ENCODE data around the gene NRG3. TPM values are rescaled to one million over a fixed set of nuclear protein-coding genes. Genes with fewer than 3 reads are reported as not detected.

Gene NRG3
- total RNA-seq, 2 experiments from 2014 or later = not detected

GRCh38 chr10:82288461-82288881 lies 413.5 kb downstream of the NRG3 start:
- BruUV-seq (replicated peaks) = no TSS peak
- intact Hi-C loops (cut with micrococcal nuclease; ENCODE audit: unreplicated experiment) = no loop called here
- H3K4me2 ChIP-seq (ENCODE audit: low read length) = no peak overlapping the region
- no peak overlapping the region for H2AFZ ChIP-seq (ENCODE audit: low read length)
- H3K4me3 ChIP-seq (ENCODE audit: low read depth, low read length, poor library complexity, severe bottlenecking) = no peak overlapping the region
- no peaks in the 10 kb centered on the region for H3K9me2 ChIP-seq (ENCODE audit: insufficient read depth, low read length)
- no peak for TF ChIP-seq CTCF (conservative IDR thresholded peaks at IDR 0.05; ENCODE audit: low read length)
- no peak for TF ChIP-seq EZH2phosphoT487 (IDR thresholded peaks at IDR 0.05; ENCODE audit: borderline replicate concordance, low read depth, low read length)
- peaks cover 4% of the 10 kb centered on the region for H3K4me1 ChIP-seq (ENCODE audit: insufficient read depth, low read length, poor library complexity, severe bottlenecking)
- DNase-seq (ENCODE audit: low spot score) = no peak
- no peak overlapping the region for H3K27ac ChIP-seq (ENCODE audit: low read depth, low read length, poor library complexity, severe bottlenecking)
- CTCF ChIA-PET (ENCODE audit: unreplicated experiment) = no interaction called here
- POLR2A ChIA-PET = no interaction called here
- no peaks in the 10 kb centered on the region for H4K20me1 ChIP-seq (ENCODE audit: insufficient read depth, low read length)
- H3K36me3 ChIP-seq (ENCODE audit: insufficient read depth, low read length) = no peaks in the 10 kb centered on the region
- H3K79me2 ChIP-seq (ENCODE audit: insufficient read depth, low read depth, low read length) = no peaks in the 10 kb centered on the region
- H3K9me3 ChIP-seq (ENCODE audit: low read length) = no peaks in the 10 kb centered on the region

- Histone ChIP-seq H3K27ac (ENCODE audit: low read depth, low read length, poor library complexity, severe bottlenecking) (no peak overlapping the region), H3K79me2 (ENCODE audit: insufficient read depth, low read depth, low read length) (no peaks in the 10 kb centered on the region), H2AFZ (ENCODE audit: low read length) (no peak overlapping the region), H3K9me2 (ENCODE audit: insufficient read depth, low read length) (no peaks in the 10 kb centered on the region), H3K4me3 (ENCODE audit: low read depth, low read length, poor library complexity, severe bottlenecking) (no peak overlapping the region), H4K20me1 (ENCODE audit: insufficient read depth, low read length) (no peaks in the 10 kb centered on the region), H3K9me3 (ENCODE audit: low read length) (no peaks in the 10 kb centered on the region), H3K4me2 (ENCODE audit: low read length) (no peak overlapping the region), H3K4me1 (ENCODE audit: insufficient read depth, low read length, poor library complexity, severe bottlenecking) (peaks cover 3% of the 10 kb centered on the region), H3K36me3 (ENCODE audit: insufficient read depth, low read length) (no peaks in the 10 kb centered on the region)
- no TSS peak for BruUV-seq (replicated peaks)
- no peak for DNase-seq (ENCODE audit: low spot score)
- intact Hi-C loops (cut with micrococcal nuclease; ENCODE audit: unreplicated experiment) = no loop called here
- ChIA-PET POLR2A (no interaction called here), CTCF (ENCODE audit: unreplicated experiment) (no interaction called here)
- TF ChIP-seq EZH2phosphoT487 (IDR thresholded peaks at IDR 0.05; ENCODE audit: borderline replicate concordance, low read depth, low read length) (no peak), CTCF (conservative IDR thresholded peaks at IDR 0.05; ENCODE audit: low read length) (no peak)
Observed at GRCh38 chr10:82289945-82290344, 415.0 kb downstream of the NRG3 start.

- no peak for DNase-seq (ENCODE audit: low spot score)
- BruUV-seq (replicated peaks) = no TSS peak
- no peak overlapping the region for H3K4me3 ChIP-seq (ENCODE audit: low read depth, low read length, poor library complexity, severe bottlenecking)
- no peak overlapping the region for H3K4me2 ChIP-seq (ENCODE audit: low read length)
- no peaks in the 10 kb centered on the region for H3K9me2 ChIP-seq (ENCODE audit: insufficient read depth, low read length)
- intact Hi-C loops (cut with micrococcal nuclease; ENCODE audit: unreplicated experiment) = no loop called here
- no peaks in the 10 kb centered on the region for H3K9me3 ChIP-seq (ENCODE audit: low read length)
- CTCF ChIA-PET (ENCODE audit: unreplicated experiment) = no interaction called here
- H2AFZ ChIP-seq (ENCODE audit: low read length) = no peak overlapping the region
- POLR2A ChIA-PET = interaction anchor here (0.6 to 0.7 kb wide), 2 partner anchors 84 to 150 kb away, joined by 3 to 6 read pairs; no protein-coding TSS in a partner anchor
- no peaks in the 10 kb centered on the region for H3K36me3 ChIP-seq (ENCODE audit: insufficient read depth, low read length)
- no peaks in the 10 kb centered on the region for H3K79me2 ChIP-seq (ENCODE audit: insufficient read depth, low read depth, low read length)
- H3K27ac ChIP-seq (ENCODE audit: low read depth, low read length, poor library complexity, severe bottlenecking) = no peak overlapping the region
- no peaks in the 10 kb centered on the region for H3K4me1 ChIP-seq (ENCODE audit: insufficient read depth, low read length, poor library complexity, severe bottlenecking)
- TF ChIP-seq EZH2phosphoT487 (IDR thresholded peaks at IDR 0.05; ENCODE audit: borderline replicate concordance, low read depth, low read length) = no peak
- H4K20me1 ChIP-seq (ENCODE audit: insufficient read depth, low read length) = no peaks in the 10 kb centered on the region
Observed at GRCh38 chr10:82294874-82295378, 419.9 kb downstream of the NRG3 start.
